H1 (cell line): ENCODE data around the gene PBX3. TPM values are rescaled to one million over a fixed set of nuclear protein-coding genes. Genes with fewer than 3 reads are reported as not detected.

Experiments used
- CTCF ChIA-PET: fragments of 300-600 bp; sonication (Branson Sonifier 250); formaldehyde crosslinking; loops from one replicate; lab custom pipeline; 2021; ENCODE audit not compliant: partially characterized antibody; lab: Charles Lee
- POLR2A ChIA-PET: fragments of 300-600 bp; sonication (Branson Sonifier 250); formaldehyde crosslinking; loops from one replicate; lab custom pipeline; 2021; ENCODE audit warnings: inconsistent platforms; ENCODE audit not compliant: partially characterized antibody; lab: Charles Lee
- DNase-seq, 2 experiments: peaks; one replicate each; pipeline versions ENCODE4 v3.0.0 to v3.0.0-alpha.2; 2010 to 2022; ENCODE audit warnings: low spot score in 2 of 2, low read depth in 1 of 2, mixed read lengths in 1 of 2
- FAIRE-seq: peaks from 2 replicates; lab custom pipeline; 2011; peaks lifted over from hg19 to GRCh38; lab: Jason Lieb, UNC
- H2AFZ ChIP-seq: 2 replicates; pipeline ENCODE4 v1.8.1; 2012; ENCODE audit warnings: low read length, inconsistent platforms
- H2AK5ac ChIP-seq: 2 replicates; pipeline ENCODE4 v1.6.1; 2013; ENCODE audit warnings: low read depth, low read length
- H2BK120ac ChIP-seq: replicated peaks from 2 replicates; pipeline ENCODE3; 2013; ENCODE audit warnings: low read depth, low read length, inconsistent platforms
- H2BK12ac ChIP-seq: 2 replicates; pipeline ENCODE4 v1.6.1; 2013; ENCODE audit warnings: low read depth, low read length
- H2BK15ac ChIP-seq: 2 replicates; pipeline ENCODE4 v1.6.1; 2013; ENCODE audit warnings: low read length
- H2BK20ac ChIP-seq: 2 replicates; pipeline ENCODE4 v1.6.1; 2013; ENCODE audit warnings: low read length
- H2BK5ac ChIP-seq: 2 replicates; pipeline ENCODE4 v1.6.1; 2013; ENCODE audit warnings: low read depth, low read length
- H3K14ac ChIP-seq: 2 replicates; pipeline ENCODE4 v1.6.1; 2013; ENCODE audit warnings: inconsistent platforms; ENCODE audit not compliant: insufficient read length
- H3K18ac ChIP-seq: 2 replicates; pipeline ENCODE4 v1.6.1; 2013; ENCODE audit warnings: low read length; ENCODE audit errors: extremely low read depth
- H3K23ac ChIP-seq: 2 replicates; pipeline ENCODE4 v1.6.1; 2013; ENCODE audit warnings: inconsistent platforms; ENCODE audit not compliant: insufficient read length
- H3K23me2 ChIP-seq: 2 replicates; pipeline ENCODE4 v1.6.1; 2013; ENCODE audit warnings: low read depth, low read length
- H3K27ac ChIP-seq: 2 replicates; pipeline ENCODE4 v1.6.1; 2011; ENCODE audit warnings: low read depth, low read length, inconsistent platforms
- H3K27me3 ChIP-seq, 4 experiments: replicated peaks in 1 of 4; 1 replicate in 1 of 4; 2 replicates in 3 of 4; pipeline versions ENCODE4 v1.6.1 to v1.8.1; 2011 to 2013; ENCODE audit warnings: low read length in 3 of 4, mild to moderate bottlenecking in 3 of 4, inconsistent platforms in 2 of 4, mixed read lengths in 2 of 4, moderate library complexity in 1 of 4; ENCODE audit not compliant: control insufficient read depth in 3 of 4, insufficient read depth in 3 of 4; ENCODE audit errors: extremely low read depth in 1 of 4
- H3K36me3 ChIP-seq, 4 experiments: 2 replicates each; pipeline versions ENCODE4 v1.6.1 to v1.8.1; 2011 to 2013; ENCODE audit warnings: mild to moderate bottlenecking in 4 of 4, low read length in 3 of 4, moderate library complexity in 2 of 4, control low read depth in 1 of 4, inconsistent platforms in 1 of 4; ENCODE audit not compliant: insufficient read depth in 4 of 4, control insufficient read depth in 2 of 4
- H3K4ac ChIP-seq: replicated peaks from 2 replicates; pipeline ENCODE3; 2013; ENCODE audit warnings: low read length, low read depth, mixed read lengths, inconsistent platforms; ENCODE audit not compliant: insufficient read length
- H3K4me1 ChIP-seq, 4 experiments: replicated peaks in 1 of 4; 1 replicate in 1 of 4; 2 replicates in 3 of 4; pipeline versions ENCODE4 v1.6.1 to v1.8.1; 2011 to 2013; ENCODE audit warnings: low read length in 3 of 4, inconsistent platforms in 2 of 4, mixed read lengths in 1 of 4; ENCODE audit not compliant: insufficient read depth in 4 of 4, control insufficient read depth in 3 of 4
- H3K4me2 ChIP-seq, 2 experiments: 2 replicates each; pipeline versions ENCODE4 v1.6.1 to v1.8.1; 2011 to 2013; ENCODE audit warnings: low read depth in 2 of 2, low read length in 2 of 2, control low read depth in 1 of 2, inconsistent platforms in 1 of 2, mild to moderate bottlenecking in 1 of 2; ENCODE audit not compliant: insufficient read depth in 1 of 2
- H3K4me3 ChIP-seq, 4 experiments: fragments of 200-600, 300-600 bp in 1 of 4; sonication (generic), shearing (Covaris generic), sonication (Bioruptor Twin) in 1 of 4; 2 replicates each; pipeline versions ENCODE4 v1.5.1 to v1.8.1; 2011 to 2016; ENCODE audit warnings: low read length in 4 of 4, low read depth in 3 of 4, control low read depth in 2 of 4, inconsistent platforms in 2 of 4, mild to moderate bottlenecking in 2 of 4, mixed read lengths in 1 of 4, moderate library complexity in 1 of 4; ENCODE audit not compliant: insufficient read depth in 2 of 4; ENCODE audit errors: extremely low read depth in 1 of 4
- H3K56ac ChIP-seq: replicated peaks from 2 replicates; pipeline ENCODE3; 2013; ENCODE audit warnings: low read depth, mild to moderate bottlenecking, mixed read lengths, low read length, inconsistent platforms; ENCODE audit not compliant: insufficient read length
- H3K79me1 ChIP-seq: 2 replicates; pipeline ENCODE4 v1.6.1; 2013; ENCODE audit warnings: low read depth, low read length, control low read depth
- H3K79me2 ChIP-seq, 2 experiments: 2 replicates each; pipeline versions ENCODE4 v1.6.1 to v1.8.1; 2012 to 2013; ENCODE audit warnings: low read length in 2 of 2, mild to moderate bottlenecking in 2 of 2, inconsistent platforms in 1 of 2; ENCODE audit not compliant: insufficient read depth in 2 of 2, control insufficient read depth in 1 of 2
- H3K9ac ChIP-seq, 4 experiments: replicated peaks in 1 of 4; 1 replicate in 1 of 4; 2 replicates in 3 of 4; pipeline versions ENCODE4 v1.6.1 to v1.8.1; 2011 to 2013; ENCODE audit warnings: low read depth in 3 of 4, low read length in 3 of 4, control low read depth in 2 of 4, mild to moderate bottlenecking in 2 of 4, moderate library complexity in 2 of 4, inconsistent platforms in 1 of 4; ENCODE audit errors: extremely low read depth in 1 of 4
- H3K9me3 ChIP-seq, 2 experiments: 2 replicates each; pipeline versions ENCODE4 v1.6.1 to v1.8.1; 2012 to 2013; ENCODE audit warnings: mild to moderate bottlenecking in 2 of 2, moderate library complexity in 2 of 2, control low read depth in 1 of 2, inconsistent platforms in 1 of 2, low read depth in 1 of 2, low read length in 1 of 2, mixed read lengths in 1 of 2; ENCODE audit not compliant: insufficient read depth in 2 of 2
- H4K20me1 ChIP-seq, 2 experiments: replicated peaks in 1 of 2; 2 replicates each; pipeline versions ENCODE3 to v1.8.1; 2011 to 2013; ENCODE audit warnings: inconsistent platforms in 2 of 2, low read length in 2 of 2, mild to moderate bottlenecking in 1 of 2; ENCODE audit not compliant: insufficient read depth in 2 of 2, control insufficient read depth in 1 of 2
- H4K5ac ChIP-seq: 2 replicates; pipeline ENCODE4 v1.6.1; 2013; ENCODE audit warnings: low read length, low read depth, mixed read lengths, inconsistent platforms; ENCODE audit not compliant: insufficient read length
- H4K8ac ChIP-seq: 2 replicates; pipeline ENCODE4 v1.8.0; 2013; ENCODE audit warnings: mild to moderate bottlenecking, moderate library complexity, low read length, inconsistent platforms; ENCODE audit not compliant: insufficient read depth; ENCODE audit errors: extremely low read depth
- H4K91ac ChIP-seq: replicated peaks from 2 replicates; pipeline ENCODE3; 2013; ENCODE audit warnings: low read length, mixed read lengths, inconsistent platforms; ENCODE audit not compliant: insufficient read length
- JUN ChIP-seq: IDR thresholded peaks from 2 replicates; pipeline ENCODE4 v1.6.1; 2011; ENCODE audit warnings: low read depth, mild to moderate bottlenecking, improper control_type of control experiment, low read length
- KDM4A ChIP-seq: IDR thresholded peaks from one replicate; pipeline ENCODE4 v1.7.1; 2012; ENCODE audit warnings: low read depth, mild to moderate bottlenecking, moderate library complexity, low read length, inconsistent platforms; ENCODE audit not compliant: severe bottlenecking
- KDM5A ChIP-seq: fragments of 200-600 bp; IDR thresholded peaks from 2 replicates; pipeline ENCODE4 v1.7.1; 2012; ENCODE audit warnings: mild to moderate bottlenecking, low read length, inconsistent platforms, mixed read lengths
- NRF1 ChIP-seq: IDR thresholded peaks from 2 replicates; pipeline ENCODE4 v1.6.1; 2011; ENCODE audit warnings: mild to moderate bottlenecking, low read depth, low read length, improper control_type of control experiment
- TAF1 ChIP-seq: IDR thresholded peaks from 2 replicates; pipeline ENCODE4 v1.6.1; 2011; ENCODE audit warnings: mild to moderate bottlenecking, low read depth, low read length
- TAF7 ChIP-seq: optimal IDR thresholded peaks from 2 replicates; pipeline ENCODE3; 2011; ENCODE audit warnings: low read depth, mild to moderate bottlenecking, inconsistent platforms, low read length, moderate library complexity, borderline replicate concordance
- TBP ChIP-seq: IDR thresholded peaks from 2 replicates; pipeline ENCODE4 v1.6.1; 2011; ENCODE audit warnings: low read depth, low read length, improper control_type of control experiment
- TCF12 ChIP-seq: IDR thresholded peaks from 2 replicates; pipeline ENCODE4 v1.6.1; 2011; ENCODE audit warnings: low read depth, mild to moderate bottlenecking, low read length
- WGBS, 2 experiments: shearing (Covaris generic) in 1 of 2; methylation state at CpG; one replicate each; pipeline versions ENCODE4 v1.1.6 to v1.1.7; 2013 to 2015; ENCODE audit warnings: low lambda C conversion rate in 2 of 2, mixed read lengths in 2 of 2, inconsistent platforms in 1 of 2, low coverage in 1 of 2, missing lambda C conversion rate in 1 of 2; ENCODE audit not compliant: insufficient replicate concordance in 2 of 2, insufficient coverage in 1 of 2, insufficient read length in 1 of 2; ENCODE audit errors: extremely low coverage in 1 of 2, missing lambda C conversion rate in 1 of 2; 5-methylcytosine and 5-hydroxymethylcytosine counted together
- polyA plus RNA-seq, 7 experiments: library from polyadenylated mRNA; depleted of rRNA in 3 of 7; stranded (reverse) in 5 of 7; unstranded in 2 of 7; fragments of >200 nt in 5 of 7; fragments of 200-250 nt in 2 of 7; gene quantifications; 1 replicate in 5 of 7; 2 replicates in 1 of 7; 4 replicates in 1 of 7; pipeline versions ENCODE4 v1.2.1 to v1.2.3, GENCODE V29; 2011 to 2013; ENCODE audit warnings: missing spikeins in 2 of 7, mixed read lengths in 2 of 7
- total RNA-seq: library from RNA; stranded (reverse); fragmentation: NEBNext Ultra II Directional; extraction: Animal tissue kit (Norgen Biotek cat#: 25700); gene quantifications from 2 replicates; pipeline ENCODE4 v1.2.1, GENCODE V29; 2021

Gene PBX3
- total and polyA plus RNA-seq, 2 of the 8 experiments (the other 6 are each of a cell fraction or from before 2014, with no cell fraction given), result 22.7 to 44.3 TPM

- 88% methylated on average over 2 of the region's 2 CpGs; no CpG with 5 or more reads in 1 of the 2 experiments for WGBS, 2 experiments
- Histone ChIP-seq H3K23ac (no peak overlapping the region), H2BK5ac (no peak overlapping the region), H3K9ac (no peak overlapping the region), H3K79me2 (no peaks in the 10 kb centered on the region), H4K5ac (no peak overlapping the region), H3K4me1 (no peaks in the 10 kb centered on the region), H2BK20ac (no peak overlapping the region), H3K4me2 (no peak overlapping the region), H2BK12ac (no peak overlapping the region), H4K20me1 (peaks cover 0 to 4% of the 10 kb centered on the region in 2 experiments), H3K4ac (no peak overlapping the region), H3K79me1 (no peaks in the 10 kb centered on the region; the same call in 1 of the 2 replicates), H4K91ac (no peak overlapping the region), H3K14ac (no peak overlapping the region), H3K36me3 (peaks cover 0 to 4% (median 0%) of the 10 kb centered on the region in 4 experiments; a peak in 1 of 8 replicates), H2BK15ac (no peak overlapping the region), H3K27me3 (no peaks in the 10 kb centered on the region), H3K18ac (no peak overlapping the region), H2AFZ (no peak overlapping the region), H3K9me3 (no peaks in the 10 kb centered on the region), H3K27ac (no peak overlapping the region), H3K23me2 (no peaks in the 10 kb centered on the region), H2AK5ac (no peak overlapping the region), H2BK120ac (no peak overlapping the region), H3K56ac (no peak overlapping the region), H3K4me3 (no peak overlapping the region), H4K8ac (no peak overlapping the region)
- ChIA-PET POLR2A (interaction anchor here (0.6 kb wide), 1 partner anchor 512 kb away, joined by 3 read pairs; no protein-coding TSS in a partner anchor), CTCF (interaction anchor here (0.7 to 1.3 kb wide), 2 partner anchors 14 to 21 kb away, joined by 3 to 4 read pairs; no protein-coding TSS in a partner anchor)
- TF ChIP-seq NRF1, result no peak
- no peak for TF ChIP-seq TBP
- no peak for TF ChIP-seq KDM5A
- no peak for TF ChIP-seq TAF7
- TF ChIP-seq JUN, result no peak
- no peak for TF ChIP-seq TAF1
- no peak for TF ChIP-seq TCF12
- no peak for TF ChIP-seq KDM4A
- DNase-seq, result no peak
- no peak for FAIRE-seq
Measured at GRCh38 chr9:125920402-125920801, 173.2 kb downstream of the PBX3 start.
